ENCODE measurements around the gene TMEM88. TPM values are rescaled to one million over a fixed set of nuclear protein-coding genes. Genes with fewer than 3 reads are reported as not detected.

Gene TMEM88
- total and polyA plus RNA-seq, 3 donors from 2014 or later, result 4.6 to 7.4 (median 6.8) TPM

DNA sequence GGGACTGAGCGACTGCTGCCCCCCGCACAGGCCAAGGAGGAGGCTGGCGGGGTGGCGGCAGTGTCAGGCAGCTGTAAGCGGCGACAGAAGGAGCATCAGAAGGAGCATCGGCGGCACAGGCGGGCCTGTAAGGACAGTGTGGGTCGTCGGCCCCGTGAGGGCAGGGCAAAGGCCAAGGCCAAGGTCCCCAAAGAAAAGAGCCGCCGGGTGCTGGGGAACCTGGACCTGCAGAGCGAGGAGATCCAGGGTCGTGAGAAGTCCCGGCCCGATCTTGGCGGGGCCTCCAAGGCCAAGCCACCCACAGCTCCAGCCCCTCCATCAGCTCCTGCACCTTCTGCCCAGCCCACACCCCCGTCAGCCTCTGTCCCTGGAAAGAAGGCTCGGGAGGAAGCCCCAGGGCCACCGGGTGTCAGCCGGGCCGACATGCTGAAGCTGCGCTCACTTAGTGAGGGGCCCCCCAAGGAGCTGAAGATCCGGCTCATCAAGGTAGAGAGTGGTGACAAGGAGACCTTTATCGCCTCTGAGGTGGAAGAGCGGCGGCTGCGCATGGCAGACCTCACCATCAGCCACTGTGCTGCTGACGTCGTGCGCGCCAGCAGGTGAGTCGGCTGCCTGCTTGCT, 5.6 kb upstream of the TMEM88 start:
- H3K36me3 ChIP-seq (ENCODE audit: low read depth, missing control alignments), result no peaks in the 10 kb centered on the region
- H3K27me3 ChIP-seq, result no peaks in the 10 kb centered on the region
- H3K9me3 ChIP-seq, result no peaks in the 10 kb centered on the region
- intact Hi-C loops (cut with DNase I; ENCODE audit: low total_unique reads), result no loop called here
- peaks cover 10% of the 10 kb centered on the region for H3K4me1 ChIP-seq
- TF ChIP-seq, protein P1, sequence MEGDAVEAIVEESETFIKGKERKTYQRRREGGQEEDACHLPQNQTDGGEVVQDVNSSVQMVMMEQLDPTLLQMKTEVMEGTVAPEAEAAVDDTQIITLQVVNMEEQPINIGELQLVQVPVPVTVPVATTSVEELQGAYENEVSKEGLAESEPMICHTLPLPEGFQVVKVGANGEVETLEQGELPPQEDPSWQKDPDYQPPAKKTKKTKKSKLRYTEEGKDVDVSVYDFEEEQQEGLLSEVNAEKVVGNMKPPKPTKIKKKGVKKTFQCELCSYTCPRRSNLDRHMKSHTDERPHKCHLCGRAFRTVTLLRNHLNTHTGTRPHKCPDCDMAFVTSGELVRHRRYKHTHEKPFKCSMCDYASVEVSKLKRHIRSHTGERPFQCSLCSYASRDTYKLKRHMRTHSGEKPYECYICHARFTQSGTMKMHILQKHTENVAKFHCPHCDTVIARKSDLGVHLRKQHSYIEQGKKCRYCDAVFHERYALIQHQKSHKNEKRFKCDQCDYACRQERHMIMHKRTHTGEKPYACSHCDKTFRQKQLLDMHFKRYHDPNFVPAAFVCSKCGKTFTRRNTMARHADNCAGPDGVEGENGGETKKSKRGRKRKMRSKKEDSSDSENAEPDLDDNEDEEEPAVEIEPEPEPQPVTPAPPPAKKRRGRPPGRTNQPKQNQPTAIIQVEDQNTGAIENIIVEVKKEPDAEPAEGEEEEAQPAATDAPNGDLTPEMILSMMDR (IDR thresholded peaks at IDR 0.05), result no peak
- no peak for TF ChIP-seq POLR2A (IDR thresholded peaks at IDR 0.05)
- no peak for DNase-seq
- H3K4me3 ChIP-seq, result no peak overlapping the region
- WGBS, 2 donors, result 82 to 83% methylated on average over 23 to 32 of the region's 35 CpGs
- peak overlapping the region in 1 of 2 donors; percentile 6 for H3K27ac ChIP-seq

DNA sequence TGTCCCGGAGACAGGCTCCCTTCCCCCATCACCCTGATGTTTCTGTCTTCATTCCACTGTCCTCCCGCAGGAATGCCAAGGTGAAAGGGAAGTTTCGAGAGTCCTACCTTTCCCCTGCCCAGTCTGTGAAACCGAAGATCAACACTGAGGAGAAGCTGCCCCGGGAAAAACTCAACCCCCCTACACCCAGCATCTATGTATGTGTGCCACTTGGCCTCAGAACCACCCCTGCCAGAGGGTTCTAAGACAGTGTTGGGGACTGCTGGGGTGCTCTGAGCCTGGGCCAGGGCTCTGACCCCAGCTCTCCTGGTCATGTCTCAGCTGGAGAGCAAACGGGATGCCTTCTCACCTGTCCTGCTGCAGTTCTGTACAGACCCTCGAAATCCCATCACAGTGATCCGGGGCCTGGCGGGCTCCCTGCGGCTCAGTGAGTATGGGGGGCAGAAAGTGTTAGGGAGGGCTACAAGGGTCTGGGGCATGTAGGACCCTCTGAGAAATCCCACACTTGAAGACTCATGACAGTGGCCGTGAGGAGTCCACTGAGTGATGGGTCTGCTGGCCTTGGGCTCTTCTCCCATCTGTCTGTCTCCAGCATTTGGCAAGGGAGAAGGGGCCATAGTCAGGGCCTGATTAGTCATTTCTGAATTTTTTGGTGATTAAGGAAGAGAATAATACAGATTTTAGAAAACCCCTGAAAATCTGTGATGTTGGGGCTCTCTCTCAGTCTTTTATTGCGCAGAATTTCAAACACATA, 4.9 kb upstream of the TMEM88 start:
- intact Hi-C loops (cut with DNase I; ENCODE audit: low total_unique reads), result no loop called here
- Histone ChIP-seq H3K4me1 (peaks cover 10% of the 10 kb centered on the region), H3K9me3 (no peaks in the 10 kb centered on the region), H3K27ac (peak overlapping the region in 1 of 2 donors; percentile 6), H3K36me3 (ENCODE audit: low read depth, missing control alignments) (no peaks in the 10 kb centered on the region), H3K27me3 (no peaks in the 10 kb centered on the region), H3K4me3 (no peak overlapping the region)
- DNase-seq, result no peak
- no peak for TF ChIP-seq POLR2A (IDR thresholded peaks at IDR 0.05)
- 85 to 88% methylated on average over 7 to 12 of the region's 12 CpGs for WGBS, 2 donors

DNA sequence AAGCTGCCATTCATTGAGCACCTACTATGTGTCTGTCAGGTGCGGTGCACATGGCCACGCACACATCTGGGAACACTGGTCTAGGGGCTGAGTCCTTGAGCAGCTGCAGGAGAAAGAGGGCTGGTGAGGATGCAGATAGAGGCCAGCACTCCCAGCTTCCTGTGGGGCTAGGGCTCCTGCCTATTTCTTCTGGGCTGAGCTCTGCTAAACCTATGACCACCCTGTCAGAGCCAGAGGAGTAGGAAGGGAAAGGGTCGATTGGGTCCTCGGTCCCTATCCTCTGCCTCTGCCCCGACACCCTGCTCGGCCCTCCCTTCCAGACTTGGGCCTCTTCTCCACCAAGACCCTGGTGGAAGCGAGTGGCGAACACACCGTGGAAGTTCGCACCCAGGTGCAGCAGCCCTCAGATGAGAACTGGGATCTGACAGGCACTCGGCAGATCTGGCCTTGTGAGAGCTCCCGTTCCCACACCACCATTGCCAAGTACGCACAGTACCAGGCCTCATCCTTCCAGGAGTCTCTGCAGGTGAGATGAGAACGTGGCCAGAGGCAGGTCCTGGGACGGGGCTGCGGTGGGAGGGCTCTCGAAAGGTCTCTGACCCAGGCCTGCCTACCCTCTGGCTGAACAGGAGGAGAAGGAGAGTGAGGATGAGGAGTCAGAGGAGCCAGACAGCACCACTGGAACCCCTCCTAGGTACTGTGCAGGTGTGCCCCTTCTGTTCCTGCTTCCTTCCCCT, 4.0 kb upstream of the TMEM88 start:
- TF ChIP-seq, protein P1 (IDR thresholded peaks at IDR 0.05), result no peak
- Histone ChIP-seq H3K36me3 (ENCODE audit: low read depth, missing control alignments) (no peaks in the 10 kb centered on the region), H3K27me3 (no peaks in the 10 kb centered on the region), H3K4me3 (no peak overlapping the region), H3K27ac (no peak overlapping the region), H3K9me3 (no peaks in the 10 kb centered on the region), H3K4me1 (peaks cover 11% of the 10 kb centered on the region)
- 69 to 74% methylated on average over 13 to 17 of the region's 17 CpGs for WGBS, 2 donors
- intact Hi-C loops (cut with DNase I; ENCODE audit: low total_unique reads), result no loop called here
- DNase-seq, result no peak

DNA sequence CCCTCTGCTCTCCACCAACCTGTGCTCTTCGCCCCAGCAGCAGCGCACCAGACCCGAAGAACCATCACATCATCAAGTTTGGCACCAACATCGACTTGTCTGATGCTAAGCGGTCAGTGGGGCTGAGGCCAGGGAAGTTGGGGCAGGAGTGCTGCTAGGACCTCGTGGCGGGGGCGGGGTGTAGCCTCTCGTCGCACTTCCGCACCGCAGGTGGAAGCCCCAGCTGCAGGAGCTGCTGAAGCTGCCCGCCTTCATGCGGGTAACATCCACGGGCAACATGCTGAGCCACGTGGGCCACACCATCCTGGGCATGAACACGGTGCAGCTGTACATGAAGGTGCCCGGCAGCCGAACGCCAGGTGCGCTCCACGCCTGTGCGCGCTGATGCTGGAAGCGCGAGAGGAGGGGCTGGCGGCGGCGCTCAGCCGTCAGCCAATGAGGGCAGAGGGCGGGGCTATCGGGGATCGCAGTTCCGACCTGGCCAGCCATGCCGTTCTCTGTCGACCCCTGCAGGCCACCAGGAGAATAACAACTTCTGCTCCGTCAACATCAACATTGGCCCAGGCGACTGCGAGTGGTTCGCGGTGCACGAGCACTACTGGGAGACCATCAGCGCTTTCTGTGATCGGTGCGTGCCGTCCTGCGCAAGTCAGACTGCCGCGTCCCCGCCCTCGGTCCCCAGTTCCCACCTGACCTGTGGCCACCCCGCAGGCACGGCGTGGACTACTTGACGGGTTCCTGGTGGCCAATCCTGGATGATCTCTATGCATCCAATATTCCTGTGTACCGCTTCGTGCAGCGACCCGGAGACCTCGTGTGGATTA, 3.2 kb upstream of the TMEM88 start:
- peak overlapping the region in 1 of 2 donors; percentile 8 for H3K4me3 ChIP-seq
- H3K27me3 ChIP-seq, result no peaks in the 10 kb centered on the region
- no peak overlapping the region for H3K27ac ChIP-seq
- no peaks in the 10 kb centered on the region for H3K36me3 ChIP-seq (ENCODE audit: low read depth, missing control alignments)
- DNase-seq, result peak; percentile 94
- H3K4me1 ChIP-seq, result peaks cover 18% of the 10 kb centered on the region
- intact Hi-C loops (cut with DNase I; ENCODE audit: low total_unique reads), result no loop called here
- WGBS, 2 donors, result 23 to 43% methylated on average over 6 to 54 of the region's 60 CpGs
- TF ChIP-seq, protein P1 (IDR thresholded peaks at IDR 0.05), result peak; percentile 99 to 100 (median 99)
- no peak for TF ChIP-seq POLR2A (IDR thresholded peaks at IDR 0.05)
- H3K9me3 ChIP-seq, result no peaks in the 10 kb centered on the region

All from testis (tissue), 3 donors.